Activated CD4-positive, alpha-beta T cell treated with anti-CD3 and anti-CD28 coated beads, Interleukin-2, amount 10 ng/mL, durations not matched to agents 7 days and 5 days (primary cell): ENCODE data around the gene RIOK3. TPM values are rescaled to one million over a fixed set of nuclear protein-coding genes. Genes with fewer than 3 reads are reported as not detected.
"Not testable (repeated sequence)": the region's sequence is repeated elsewhere in the genome, so short reads cannot be mapped to it uniquely, and the experiment has no call there.

Experiments used
- CTCF ChIA-PET: fragments of 350-600 bp; sonication (Branson Sonifier 250); formaldehyde crosslinking; loops from one replicate; lab custom pipeline; 2021; ENCODE audit warnings: antibody characterized with exemption; lab: Charles Lee
- POLR2A ChIA-PET: fragments of 350-600 bp; sonication (Branson Sonifier 250); formaldehyde crosslinking; loops from one replicate; lab custom pipeline; 2021; ENCODE audit warnings: antibody characterized with exemption; lab: Charles Lee
- DNase-seq: peaks from one replicate; pipeline ENCODE4 v3.0.0-alpha.2; 2020
- H3K27ac Mint-ChIP-seq: one replicate; pipeline ENCODE4 v1.8.0; 2021; ENCODE audit warnings: mild to moderate bottlenecking, moderate library complexity, mixed read lengths
- H3K27me3 Mint-ChIP-seq: one replicate; pipeline ENCODE4 v1.8.0; 2021; ENCODE audit warnings: mixed read lengths
- H3K36me3 Mint-ChIP-seq: one replicate; pipeline ENCODE4 v1.8.0; 2021; ENCODE audit warnings: low read depth, mixed read lengths
- H3K4me1 Mint-ChIP-seq: one replicate; pipeline ENCODE4 v1.8.0; 2021; ENCODE audit warnings: mixed read lengths
- H3K4me3 Mint-ChIP-seq: one replicate; pipeline ENCODE4 v1.8.0; 2021; ENCODE audit warnings: mild to moderate bottlenecking, moderate library complexity, mixed read lengths
- H3K9me3 Mint-ChIP-seq: one replicate; pipeline ENCODE4 v1.8.0; 2021; ENCODE audit warnings: mixed read lengths
- total RNA-seq, 2 experiments: library from RNA; stranded (reverse); gene quantifications; one replicate each; pipeline ENCODE4 v1.2.3, GENCODE V29; 2021

Gene RIOK3
- total RNA-seq, 2 experiments from 2014 or later: 55.4 to 69.3 TPM

GRCh38 chr18:23487738-23488570, 34.9 kb downstream of the RIOK3 start:
- CTCF ChIA-PET: interaction anchor here (0.8 to 2.4 kb wide), 7 partner anchors 8 to 25 kb away, joined by 3 to 6 read pairs (median 6); no protein-coding TSS in a partner anchor
- peak overlapping the region; percentile 88 for H3K27ac Mint-ChIP-seq
- H3K4me3 Mint-ChIP-seq: peak overlapping the region; percentile 53
- POLR2A ChIA-PET: no interaction called here
- peak; percentile 62 for DNase-seq
- H3K27me3 Mint-ChIP-seq: no peaks in the 10 kb centered on the region
- H3K36me3 Mint-ChIP-seq: peaks cover 10% of the 10 kb centered on the region
- peaks cover 5% of the 10 kb centered on the region for H3K9me3 Mint-ChIP-seq
- H3K4me1 Mint-ChIP-seq: peaks cover 22% of the 10 kb centered on the region

GRCh38 chr18:23489586-23489985, 36.5 kb downstream of the RIOK3 start:
- H3K9me3 Mint-ChIP-seq, H3K27ac Mint-ChIP-seq, H3K27me3 Mint-ChIP-seq, H3K4me3 Mint-ChIP-seq, DNase-seq, H3K36me3 Mint-ChIP-seq, POLR2A ChIA-PET: not testable (repeated sequence)
- CTCF ChIA-PET: interaction anchor here (1.1 kb wide), 1 partner anchor 9 kb away, joined by 3 read pairs; no protein-coding TSS in a partner anchor
- peaks cover 20% of the 10 kb centered on the region for H3K4me1 Mint-ChIP-seq

GRCh38 chr18:23493654-23494053, 40.6 kb downstream of the RIOK3 start:
- ChIA-PET POLR2A (interaction anchor here (0.6 kb wide), 1 partner anchor 340 kb away, joined by 3 read pairs; no protein-coding TSS in a partner anchor), CTCF (no interaction called here)
- Mint-ChIP-seq H3K36me3 (peaks cover 3% of the 10 kb centered on the region), H3K4me3 (no peak overlapping the region), H3K27me3 (no peaks in the 10 kb centered on the region), H3K4me1 (peaks cover 26% of the 10 kb centered on the region), H3K27ac (no peak overlapping the region), H3K9me3 (peaks cover 7% of the 10 kb centered on the region)
- DNase-seq: no peak

GRCh38 chr18:23494992-23495391, 41.9 kb downstream of the RIOK3 start:
- H3K4me1 Mint-ChIP-seq: peaks cover 34% of the 10 kb centered on the region
- ChIA-PET POLR2A (no interaction called here), CTCF (no interaction called here)
- H3K9me3 Mint-ChIP-seq: peaks cover 7% of the 10 kb centered on the region
- no peak overlapping the region for H3K27ac Mint-ChIP-seq
- H3K4me3 Mint-ChIP-seq: no peak overlapping the region
- peaks cover 3% of the 10 kb centered on the region for H3K36me3 Mint-ChIP-seq
- no peaks in the 10 kb centered on the region for H3K27me3 Mint-ChIP-seq
- DNase-seq: no peak

GRCh38 chr18:23495723-23496440, 42.8 kb downstream of the RIOK3 start:
- peaks cover 4% of the 10 kb centered on the region for H3K9me3 Mint-ChIP-seq
- ChIA-PET POLR2A (no interaction called here), CTCF (interaction anchor here (1.1 to 1.7 kb wide), 3 partner anchors 8 to 16 kb away, joined by 3 to 6 read pairs (median 3); no protein-coding TSS in a partner anchor)
- no peak for DNase-seq
- H3K4me1 Mint-ChIP-seq: peaks cover 31% of the 10 kb centered on the region
- H3K27me3 Mint-ChIP-seq: no peaks in the 10 kb centered on the region
- H3K36me3 Mint-ChIP-seq: no peaks in the 10 kb centered on the region
- H3K27ac Mint-ChIP-seq: no peak overlapping the region
- no peak overlapping the region for H3K4me3 Mint-ChIP-seq

- POLR2A ChIA-PET: no interaction called here
- no peaks in the 10 kb centered on the region for H3K36me3 Mint-ChIP-seq
- CTCF ChIA-PET: interaction anchor here (0.6 to 1.7 kb wide), 16 partner anchors 8 to 367 kb away, joined by 3 to 7 read pairs (median 4); no protein-coding TSS in a partner anchor
Measured at GRCh38 chr18:23498117-23498516, 45.0 kb downstream of the RIOK3 start.

GRCh38 chr18:23498877-23499276, 45.8 kb downstream of the RIOK3 start:
- peaks cover 44% of the 10 kb centered on the region for H3K4me1 Mint-ChIP-seq
- H3K36me3 Mint-ChIP-seq: no peaks in the 10 kb centered on the region
- DNase-seq: peak; percentile 86

More at GRCh38 chr18:23498117-23498516, 45.0 kb downstream of the RIOK3 start:
- peaks cover 44% of the 10 kb centered on the region for H3K4me1 Mint-ChIP-seq
- peaks cover 2% of the 10 kb centered on the region for H3K9me3 Mint-ChIP-seq
- H3K4me3 Mint-ChIP-seq: no peak overlapping the region
- H3K27me3 Mint-ChIP-seq: no peaks in the 10 kb centered on the region
- H3K27ac Mint-ChIP-seq: no peak overlapping the region
- no peak for DNase-seq

GRCh38 chr18:23499291-23499781, 46.2 kb downstream of the RIOK3 start:
- Mint-ChIP-seq H3K9me3 (no peaks in the 10 kb centered on the region), H3K4me1 (peaks cover 46% of the 10 kb centered on the region)

More at GRCh38 chr18:23498877-23499276, 45.8 kb downstream of the RIOK3 start:
- Mint-ChIP-seq H3K27ac (no peak overlapping the region), H3K27me3 (no peaks in the 10 kb centered on the region), H3K4me3 (no peak overlapping the region), H3K9me3 (no peaks in the 10 kb centered on the region)
- POLR2A ChIA-PET: no interaction called here
- CTCF ChIA-PET: interaction anchor here (0.6 to 1.7 kb wide), 17 partner anchors 9 to 495 kb away, joined by 3 to 7 read pairs (median 4); no protein-coding TSS in a partner anchor

GRCh38 chr18:23501626-23502025, 48.5 kb downstream of the RIOK3 start:
- no peak overlapping the region for H3K4me3 Mint-ChIP-seq
- peaks cover 55% of the 10 kb centered on the region for H3K4me1 Mint-ChIP-seq
- CTCF ChIA-PET: interaction anchor here (0.8 to 3.0 kb wide), 4 partner anchors 15 to 84 kb away, joined by 3 to 7 read pairs (median 4); partner anchors contain the start of gene NPC1
- no peaks in the 10 kb centered on the region for H3K9me3 Mint-ChIP-seq
- H3K27ac Mint-ChIP-seq: no peak overlapping the region
- POLR2A ChIA-PET: no interaction called here
- DNase-seq: no peak
- H3K27me3 Mint-ChIP-seq: no peaks in the 10 kb centered on the region
- peaks cover 14% of the 10 kb centered on the region for H3K36me3 Mint-ChIP-seq

More at GRCh38 chr18:23499291-23499781, 46.2 kb downstream of the RIOK3 start:
- no peak overlapping the region for H3K4me3 Mint-ChIP-seq
- POLR2A ChIA-PET: no interaction called here
- no peaks in the 10 kb centered on the region for H3K27me3 Mint-ChIP-seq
- CTCF ChIA-PET: interaction anchor here (0.8 to 1.7 kb wide), 8 partner anchors 11 to 495 kb away, joined by 3 to 7 read pairs (median 5); no protein-coding TSS in a partner anchor
- DNase-seq: no peak
- H3K27ac Mint-ChIP-seq: no peak overlapping the region
- peaks cover 2% of the 10 kb centered on the region for H3K36me3 Mint-ChIP-seq

GRCh38 chr18:23502516-23503037, 49.5 kb downstream of the RIOK3 start:
- H3K4me1 Mint-ChIP-seq: peaks cover 57% of the 10 kb centered on the region
- ChIA-PET POLR2A (interaction anchor here (0.7 kb wide), 1 partner anchor 65 kb away, joined by 4 read pairs; a partner anchor contains a TSS), CTCF (interaction anchor here (0.8 to 3.0 kb wide), 4 partner anchors 14 to 83 kb away, joined by 3 to 7 read pairs (median 4); partner anchors contain the start of gene NPC1)
- peak overlapping the region; percentile 89 for H3K27ac Mint-ChIP-seq
- H3K4me3 Mint-ChIP-seq: peak overlapping the region; percentile 70
- peaks cover 20% of the 10 kb centered on the region for H3K36me3 Mint-ChIP-seq
- H3K9me3 Mint-ChIP-seq: no peaks in the 10 kb centered on the region
- no peak for DNase-seq
- no peaks in the 10 kb centered on the region for H3K27me3 Mint-ChIP-seq

- DNase-seq: peak; percentile 95
- Mint-ChIP-seq H3K27ac (peak within 1 kb of the TSS; percentile 94), H3K36me3 (peaks cover 27% of the 10 kb centered on the region), H3K27me3 (no peaks in the 10 kb centered on the region), H3K4me1 (peaks cover 57% of the 10 kb centered on the region), H3K9me3 (no peaks in the 10 kb centered on the region), H3K4me3 (peak within 1 kb of the TSS; percentile 86)
- ChIA-PET CTCF (interaction anchor here (0.6 to 3.0 kb wide), 3 partner anchors 13 to 417 kb away, joined by 3 to 7 read pairs (median 4); partner anchors contain the start of gene NPC1), POLR2A (no interaction called here)
Measured at GRCh38 chr18:23503038-23503962, 50.2 kb downstream of the RIOK3 start, which contains the start of gene RMC1. Gene RMC1, plus strand, starts transcription at chr18:23503511. Its CDS starts 108 bp downstream, at chr18:23503619.
